Activated CD8-positive, alpha-beta memory T cell treated with anti-CD3 and anti-CD28 coated beads for 48 hours (primary cell): ENCODE results near the gene CA7.
"Not testable (repeated sequence)": the region's sequence is repeated elsewhere in the genome, so short reads cannot be mapped to it uniquely, and the experiment has no call there.

Experiments used
- DNase-seq, 3 experiments: peaks; one replicate each; pipeline ENCODE4 v3.0.0-alpha.2; 2020; ENCODE audit warnings: low read depth in 2 of 3, low spot score in 2 of 3

Gene CA7

GRCh38 chr16:66846266-66846665 lies 2.1 kb downstream of the CA7 start:
- DNase-seq, result no peak

- no peak for DNase-seq
Observed at GRCh38 chr16:66846831-66847230, 2.6 kb downstream of the CA7 start.

GRCh38 chr16:66847533-66848067 lies 3.4 kb downstream of the CA7 start:
- DNase-seq, result no peak

GRCh38 chr16:66848172-66848571 lies 4.0 kb downstream of the CA7 start:
- DNase-seq, result no peak

- DNase-seq, result no peak
Observed at GRCh38 chr16:66849021-66849420, 4.8 kb downstream of the CA7 start.

- no peak for DNase-seq
Observed at GRCh38 chr16:66849549-66849948, 5.3 kb downstream of the CA7 start.

- DNase-seq, result no peak
Observed at GRCh38 chr16:66850115-66850815, 6.1 kb downstream of the CA7 start.

- DNase-seq, result no peak
Observed at GRCh38 chr16:66851166-66851964, 7.2 kb downstream of the CA7 start.

- DNase-seq, result no peak
Observed at GRCh38 chr16:66853261-66854139, 9.3 kb downstream of the CA7 start.

GRCh38 chr16:66856184-66856730 lies 12.0 kb downstream of the CA7 start:
- DNase-seq, result no peak

GRCh38 chr16:66856801-66857200 lies 12.6 kb downstream of the CA7 start:
- no peak for DNase-seq

- DNase-seq, result no peak
Observed at GRCh38 chr16:66857437-66857836, 13.2 kb downstream of the CA7 start.

- DNase-seq, result no peak
Observed at GRCh38 chr16:66858740-66859396, 14.7 kb downstream of the CA7 start.

- DNase-seq, result no peak
Observed at GRCh38 chr16:66859397-66860068, 15.3 kb downstream of the CA7 start.

GRCh38 chr16:66862023-66862520 lies 17.9 kb downstream of the CA7 start:
- no peak for DNase-seq

GRCh38 chr16:66863707-66864106 lies 19.5 kb downstream of the CA7 start:
- DNase-seq, result no peak

GRCh38 chr16:66869424-66869823 lies 25.2 kb downstream of the CA7 start:
- DNase-seq, result no peak

- DNase-seq, result not testable (repeated sequence)
Observed at GRCh38 chr16:66871363-66871762, 27.1 kb downstream of the CA7 start.

GRCh38 chr16:66871840-66872239 lies 27.6 kb downstream of the CA7 start:
- DNase-seq, result no peak

- no peak for DNase-seq
Observed at GRCh38 chr16:66872559-66872942, 28.3 kb downstream of the CA7 start.
